Fibroblast of pulmonary artery (primary cell): ENCODE data around the gene PATJ.

ENCODE experiments used
- DNase-seq: peaks from one replicate; pipeline ENCODE4 v3.0.0-alpha.2; 2010; ENCODE audit warnings: low read depth
- H3K4me3 ChIP-seq: replicated peaks from 2 replicates; pipeline ENCODE4 v1.5.1; 2011; ENCODE audit warnings: low read depth, mild to moderate bottlenecking, control low read depth, low read length, moderate library complexity
- TF ChIP-seq, protein P1 (sequence below): IDR thresholded peaks from 2 replicates; pipeline ENCODE4 v1.5.1; 2011; ENCODE audit warnings: mild to moderate bottlenecking, control low read depth, low read length, inconsistent platforms; ENCODE audit errors: missing control alignments

Gene PATJ

DNA sequence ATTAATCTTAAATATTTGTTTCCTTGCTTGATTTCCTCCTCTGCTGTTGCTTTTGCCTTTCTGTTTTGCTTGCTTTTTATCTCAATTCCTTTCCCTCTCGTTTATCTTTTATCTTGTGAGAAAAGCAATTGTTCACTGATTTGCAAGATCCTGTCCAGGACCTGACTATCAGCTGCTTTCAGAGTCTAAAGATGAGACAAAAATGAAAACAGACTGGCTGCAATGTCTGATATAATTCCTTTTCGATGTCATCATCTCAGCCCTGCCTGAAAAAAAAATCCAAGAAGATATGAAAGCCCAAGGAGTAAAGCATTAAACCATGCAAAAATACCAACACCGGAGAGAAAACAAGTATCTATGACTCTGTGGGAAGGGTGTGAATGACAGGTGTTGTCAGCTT is 225.5 kb downstream of the PATJ start:
- TF ChIP-seq, protein P1, sequence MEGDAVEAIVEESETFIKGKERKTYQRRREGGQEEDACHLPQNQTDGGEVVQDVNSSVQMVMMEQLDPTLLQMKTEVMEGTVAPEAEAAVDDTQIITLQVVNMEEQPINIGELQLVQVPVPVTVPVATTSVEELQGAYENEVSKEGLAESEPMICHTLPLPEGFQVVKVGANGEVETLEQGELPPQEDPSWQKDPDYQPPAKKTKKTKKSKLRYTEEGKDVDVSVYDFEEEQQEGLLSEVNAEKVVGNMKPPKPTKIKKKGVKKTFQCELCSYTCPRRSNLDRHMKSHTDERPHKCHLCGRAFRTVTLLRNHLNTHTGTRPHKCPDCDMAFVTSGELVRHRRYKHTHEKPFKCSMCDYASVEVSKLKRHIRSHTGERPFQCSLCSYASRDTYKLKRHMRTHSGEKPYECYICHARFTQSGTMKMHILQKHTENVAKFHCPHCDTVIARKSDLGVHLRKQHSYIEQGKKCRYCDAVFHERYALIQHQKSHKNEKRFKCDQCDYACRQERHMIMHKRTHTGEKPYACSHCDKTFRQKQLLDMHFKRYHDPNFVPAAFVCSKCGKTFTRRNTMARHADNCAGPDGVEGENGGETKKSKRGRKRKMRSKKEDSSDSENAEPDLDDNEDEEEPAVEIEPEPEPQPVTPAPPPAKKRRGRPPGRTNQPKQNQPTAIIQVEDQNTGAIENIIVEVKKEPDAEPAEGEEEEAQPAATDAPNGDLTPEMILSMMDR: no peak
- DNase-seq: no peak
- H3K4me3 ChIP-seq: no peak overlapping the region

DNA sequence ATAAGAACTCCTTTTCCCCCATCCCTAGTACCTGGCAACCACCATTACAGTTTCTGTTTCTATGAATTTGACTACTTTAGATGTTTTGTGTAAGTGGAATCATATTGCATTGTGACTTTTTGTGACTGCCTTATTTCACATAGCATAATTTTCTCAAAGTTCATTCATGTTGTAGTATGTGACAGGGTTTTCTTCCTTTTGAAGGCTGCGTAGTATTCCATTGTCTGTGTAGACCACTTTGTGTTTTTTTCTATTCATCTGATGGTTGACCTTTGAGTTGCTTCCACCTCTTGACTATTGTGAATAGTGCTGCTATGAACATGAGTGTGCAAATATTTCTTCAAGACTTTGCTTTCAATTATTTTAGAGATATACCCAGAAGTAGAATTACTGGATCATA is 226.6 kb downstream of the PATJ start:
- no peak for DNase-seq
- no peak overlapping the region for H3K4me3 ChIP-seq
- TF ChIP-seq, protein P1: no peak

DNA sequence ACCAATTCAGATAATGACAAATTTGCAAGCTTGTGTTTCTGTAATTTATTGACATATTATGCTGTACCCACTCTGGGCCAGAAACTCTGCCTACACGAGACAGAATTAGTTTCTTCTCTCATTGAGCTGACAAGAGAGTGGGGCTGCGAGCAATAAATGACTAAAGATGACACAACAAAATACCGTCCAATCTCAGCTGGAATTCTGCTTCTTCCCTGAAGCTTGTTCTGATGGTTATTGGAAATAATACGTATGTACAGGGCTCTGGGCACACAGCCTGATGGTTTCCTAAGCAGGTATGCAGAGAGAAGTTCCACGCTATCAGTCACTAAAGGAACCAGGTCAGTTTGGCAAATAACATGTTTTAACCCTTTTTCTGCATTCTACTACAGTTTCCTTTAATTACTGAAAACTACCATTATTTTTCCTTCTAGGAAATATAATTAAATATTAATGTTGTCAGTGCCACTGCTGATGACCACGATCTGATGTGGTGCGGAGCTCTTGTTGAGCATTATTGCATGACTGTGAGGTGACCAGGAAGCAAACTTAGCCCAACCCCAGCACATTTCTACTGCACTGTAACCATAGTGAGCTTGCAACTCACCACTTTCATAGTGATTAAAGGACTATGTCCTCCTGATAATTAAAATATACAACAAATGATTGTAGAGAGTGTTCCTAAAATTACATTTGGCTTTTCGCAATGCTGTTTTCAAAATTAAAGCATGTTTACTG is 231.0 kb downstream of the PATJ start:
- TF ChIP-seq, protein P1: no peak
- DNase-seq: no peak
- no peak overlapping the region for H3K4me3 ChIP-seq

DNA sequence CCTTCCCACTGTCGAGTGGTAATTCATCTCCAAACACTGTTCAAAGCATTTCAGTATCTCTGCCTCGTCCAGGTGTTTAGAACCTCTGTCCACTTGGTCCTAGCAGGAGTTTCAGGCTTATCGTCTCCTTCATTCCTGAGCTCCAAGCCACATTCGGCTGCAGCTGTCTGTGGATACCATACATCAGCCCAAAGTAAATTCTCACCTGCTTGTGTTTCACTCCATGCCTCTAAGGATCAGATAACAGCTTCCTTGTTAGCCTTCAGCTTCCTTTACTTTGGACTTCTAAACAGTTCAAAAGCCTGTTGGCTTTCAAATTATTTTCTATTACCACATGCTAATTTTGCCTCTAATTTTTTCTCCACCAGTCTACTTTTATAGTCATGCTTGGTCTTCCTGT is 233.4 kb downstream of the PATJ start:
- no peak for DNase-seq
- H3K4me3 ChIP-seq: no peak overlapping the region
- TF ChIP-seq, protein P1: no peak

DNA sequence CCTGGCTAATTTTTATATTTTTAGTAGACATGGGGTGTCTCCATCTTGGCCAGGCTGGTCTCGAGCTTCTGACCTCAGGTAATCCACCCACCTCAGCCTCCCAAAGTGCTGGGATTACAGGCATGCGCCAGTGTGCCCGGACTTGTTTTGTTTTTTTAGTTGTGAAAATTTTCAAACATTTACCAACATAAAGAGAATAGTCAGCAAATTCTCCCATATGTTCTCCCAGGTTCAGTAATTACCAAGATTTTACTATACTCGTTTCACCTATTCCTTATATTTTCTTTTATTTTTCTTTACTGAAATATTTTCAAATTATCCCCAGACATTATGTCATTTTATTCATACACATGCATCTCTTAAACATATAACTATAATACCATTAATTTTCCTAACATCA is 234.3 kb downstream of the PATJ start:
- no peak overlapping the region for H3K4me3 ChIP-seq

DNA sequence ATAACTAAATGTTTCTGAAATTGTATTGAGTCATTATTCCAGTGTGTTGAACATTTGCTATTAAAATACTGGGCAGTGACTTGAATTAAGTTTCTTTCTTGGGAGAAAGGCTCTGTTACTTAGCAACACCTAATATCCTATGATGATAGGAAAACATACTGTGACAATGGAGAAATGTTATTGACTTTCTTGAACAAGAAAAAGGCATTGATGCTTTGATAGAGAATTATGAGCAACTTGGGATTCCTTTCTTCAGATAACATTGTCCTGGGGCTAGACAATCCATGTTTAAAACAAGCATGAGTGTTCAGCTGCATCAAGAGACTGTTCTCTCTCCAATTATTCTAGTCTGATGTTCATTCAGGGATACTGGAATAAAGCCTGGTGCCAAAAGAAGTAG is 236.5 kb downstream of the PATJ start:
- no peak for DNase-seq
- H3K4me3 ChIP-seq: no peak overlapping the region
- TF ChIP-seq, protein P1: no peak

More for the DNA sequence above, 234.3 kb downstream of the PATJ start:
- TF ChIP-seq, protein P1: no peak
- DNase-seq: no peak

GRCh38 chr1:61979729-61980128 is 237.4 kb downstream of the PATJ start:
- no peak for DNase-seq
- no peak overlapping the region for H3K4me3 ChIP-seq
- TF ChIP-seq, protein P1: no peak
